ENCODE results near the gene LRTM2. TPM values are rescaled to one million over a fixed set of nuclear protein-coding genes. Genes with fewer than 3 reads are reported as not detected.

The LRTM2 gene
- total RNA-seq: not detected

DNA sequence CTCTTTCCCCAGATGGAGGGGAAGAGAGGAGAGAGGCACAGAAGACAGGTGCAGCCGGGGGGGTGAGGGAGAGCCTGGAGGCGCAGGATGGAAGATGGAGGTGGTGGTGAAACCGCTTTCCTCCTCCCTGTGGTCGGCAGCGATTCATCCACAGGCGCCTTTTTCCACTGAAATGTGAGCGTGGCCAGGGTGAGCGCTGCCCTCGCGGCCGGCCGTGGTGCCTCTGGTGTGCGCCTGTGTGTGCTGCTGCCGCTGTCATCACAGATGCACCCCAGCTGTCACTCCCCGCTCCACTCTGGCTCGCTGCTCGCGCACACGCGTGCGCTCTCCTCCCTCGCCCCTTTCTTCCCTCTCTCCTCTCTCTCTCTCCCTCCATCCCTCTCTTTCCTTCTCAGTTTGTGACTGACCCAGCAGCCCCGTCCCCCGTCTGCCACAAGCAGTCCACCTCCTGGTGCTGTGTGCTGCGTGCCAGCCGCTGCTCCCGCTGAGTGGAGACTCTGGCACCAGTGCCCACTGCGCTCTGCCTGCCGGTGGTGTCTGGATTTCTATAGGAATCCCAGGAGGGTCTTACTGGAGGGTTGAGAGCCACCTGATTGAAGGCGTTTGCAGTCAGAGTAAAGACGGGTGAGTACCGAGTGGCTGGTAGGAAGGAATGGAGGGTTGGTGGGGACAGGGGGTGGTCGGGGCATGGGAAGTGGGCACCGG is at the start of gene LRTM2:
TSS of gene LRTM2 (plus strand) at position 375 of the 705 bp plus-strand sequence. CDS start 7,584 bp downstream, outside the sequence.
- ATAC-seq: no peak
- intact Hi-C loops (cut with DNase I, micrococcal nuclease): no loop called here
- H3K36me3 Mint-ChIP-seq (ENCODE audit: low read depth): no peaks in the 10 kb centered on the region
- ChIA-PET CTCF (no interaction called here), POLR2A (no interaction called here)
- no peak for DNase-seq
- no peaks in the 10 kb centered on the region for H3K4me1 Mint-ChIP-seq
- H3K9me3 Mint-ChIP-seq (ENCODE audit: low read depth): no peaks in the 10 kb centered on the region
- no peak within 1 kb of the TSS for H3K4me3 Mint-ChIP-seq
- H3K27me3 Mint-ChIP-seq: peaks cover 22% of the 10 kb centered on the region
- no peak within 1 kb of the TSS for H3K27ac Mint-ChIP-seq

DNA sequence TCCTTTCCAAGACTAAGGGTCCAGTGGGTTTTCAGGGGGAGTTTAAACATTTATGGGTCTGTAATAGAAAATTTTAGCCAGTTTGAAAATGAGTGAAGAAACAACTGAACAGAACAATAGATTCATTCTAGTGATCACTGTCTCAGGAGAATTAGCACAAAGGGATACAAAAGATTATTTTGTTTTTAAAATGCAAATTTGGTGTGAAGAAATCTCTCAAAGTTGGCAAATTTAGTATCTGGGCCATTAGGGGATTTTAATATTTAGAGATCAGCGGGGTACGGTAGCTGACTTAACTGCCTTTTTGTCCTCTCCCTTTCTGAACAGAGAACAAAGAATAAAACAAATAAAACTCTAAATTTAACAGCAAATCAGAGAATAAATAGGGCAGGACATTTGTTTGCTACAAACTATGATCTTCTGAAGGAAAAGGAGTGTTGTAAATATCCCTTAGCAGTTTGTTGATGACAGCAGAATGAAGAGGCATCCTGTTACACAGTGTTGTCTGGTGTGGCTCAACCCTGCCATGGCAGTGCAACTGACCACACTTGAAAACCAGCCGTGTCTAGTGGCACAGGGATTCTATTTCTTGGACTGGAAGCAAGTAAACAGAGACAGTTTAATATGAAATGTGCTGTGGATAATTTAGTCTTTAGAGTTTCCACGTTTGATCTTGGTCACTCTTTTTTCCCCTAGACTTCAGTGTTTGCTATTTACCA is 46.3 kb upstream of the LRTM2 start:
- Mint-ChIP-seq H3K27me3 (no peaks in the 10 kb centered on the region), H3K4me1 (peaks cover 2% of the 10 kb centered on the region), H3K27ac (no peak overlapping the region), H3K36me3 (ENCODE audit: low read depth) (peaks cover 10% of the 10 kb centered on the region), H3K9me3 (ENCODE audit: low read depth) (no peaks in the 10 kb centered on the region), H3K4me3 (no peak overlapping the region)
- intact Hi-C loops (cut with DNase I, micrococcal nuclease): no loop called here
- no peak for DNase-seq
- no peak for ATAC-seq
- CTCF ChIA-PET: interaction anchor here (0.5 to 1.5 kb wide), 3 partner anchors 11 to 1435 kb away, joined by 3 to 4 read pairs (median 4); no protein-coding TSS in a partner anchor
- POLR2A ChIA-PET: no interaction called here

DNA sequence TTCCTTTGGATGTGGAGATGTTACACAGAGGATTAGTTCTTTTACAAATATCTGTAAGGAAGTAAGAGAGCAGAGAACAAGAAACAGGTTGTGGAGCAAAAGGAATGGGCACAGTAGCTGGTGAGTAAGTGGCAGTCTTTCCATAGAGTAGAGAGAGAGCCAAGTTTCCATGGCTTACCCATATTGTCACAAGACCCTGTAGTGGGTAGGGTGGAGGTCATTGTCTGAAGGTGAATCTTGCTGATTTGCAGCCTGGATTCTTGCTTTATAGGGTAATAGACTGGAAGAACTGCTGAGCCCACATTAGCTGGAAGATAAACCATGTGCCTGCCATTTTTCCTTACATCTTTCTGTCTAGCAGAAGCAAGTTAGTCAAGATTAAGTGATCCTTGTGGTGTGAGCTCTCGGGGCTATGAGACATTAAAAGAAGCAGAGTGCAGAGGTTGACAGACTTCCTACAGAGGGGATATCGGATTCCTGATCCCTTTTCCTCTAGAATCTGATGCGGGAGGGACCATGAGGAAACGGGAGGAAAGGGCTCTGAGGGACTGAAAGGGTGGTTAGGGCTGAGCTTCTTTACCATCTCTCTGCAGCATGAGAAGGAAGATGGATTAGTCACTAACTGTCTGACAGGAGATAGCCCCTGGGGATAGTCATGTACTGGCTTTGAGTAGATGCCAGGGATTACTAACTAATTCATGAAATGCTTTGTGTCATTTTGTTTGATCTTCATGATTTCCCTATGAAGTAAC is 44.0 kb upstream of the LRTM2 start:
- POLR2A ChIA-PET: no interaction called here
- H3K4me3 Mint-ChIP-seq: no peak overlapping the region
- CTCF ChIA-PET: interaction anchor here (0.7 to 2.3 kb wide), 6 partner anchors 15 to 163 kb away, joined by 3 to 8 read pairs (median 4); partner anchors contain the start of gene ADIPOR2
- H3K36me3 Mint-ChIP-seq (ENCODE audit: low read depth): peaks cover 12% of the 10 kb centered on the region
- DNase-seq (no peak), ATAC-seq (no peak)
- H3K4me1 Mint-ChIP-seq: peaks cover 2% of the 10 kb centered on the region
- intact Hi-C loops (cut with DNase I, micrococcal nuclease): no loop called here
- no peaks in the 10 kb centered on the region for H3K27me3 Mint-ChIP-seq
- H3K9me3 Mint-ChIP-seq (ENCODE audit: low read depth): no peaks in the 10 kb centered on the region
- H3K27ac Mint-ChIP-seq: no peak overlapping the region

DNA sequence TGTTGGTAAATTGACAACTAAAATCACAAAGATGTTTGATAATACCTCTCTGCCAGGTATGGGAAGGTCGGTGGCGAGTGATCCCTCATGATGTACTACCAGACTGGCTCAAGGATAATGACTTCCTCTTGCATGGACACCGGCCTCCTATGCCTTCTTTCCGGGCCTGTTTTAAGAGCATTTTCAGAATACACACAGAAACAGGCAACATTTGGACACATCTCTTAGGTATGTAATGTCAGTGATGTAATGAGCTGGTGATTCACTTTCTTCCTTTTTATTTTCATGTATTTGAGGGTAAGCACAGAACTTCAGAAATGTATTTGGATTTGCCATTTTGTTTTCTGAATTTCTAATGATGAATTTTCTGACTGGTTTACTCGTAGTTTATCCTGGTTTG is 42.6 kb upstream of the LRTM2 start:
- Mint-ChIP-seq H3K9me3 (ENCODE audit: low read depth) (no peaks in the 10 kb centered on the region), H3K4me3 (no peak overlapping the region), H3K36me3 (ENCODE audit: low read depth) (peaks cover 12% of the 10 kb centered on the region), H3K4me1 (peaks cover 2% of the 10 kb centered on the region), H3K27ac (no peak overlapping the region), H3K27me3 (no peaks in the 10 kb centered on the region)
- ChIA-PET CTCF (no interaction called here), POLR2A (no interaction called here)
- no peak for DNase-seq
- intact Hi-C loops (cut with DNase I, micrococcal nuclease): no loop called here
- ATAC-seq: no peak

DNA sequence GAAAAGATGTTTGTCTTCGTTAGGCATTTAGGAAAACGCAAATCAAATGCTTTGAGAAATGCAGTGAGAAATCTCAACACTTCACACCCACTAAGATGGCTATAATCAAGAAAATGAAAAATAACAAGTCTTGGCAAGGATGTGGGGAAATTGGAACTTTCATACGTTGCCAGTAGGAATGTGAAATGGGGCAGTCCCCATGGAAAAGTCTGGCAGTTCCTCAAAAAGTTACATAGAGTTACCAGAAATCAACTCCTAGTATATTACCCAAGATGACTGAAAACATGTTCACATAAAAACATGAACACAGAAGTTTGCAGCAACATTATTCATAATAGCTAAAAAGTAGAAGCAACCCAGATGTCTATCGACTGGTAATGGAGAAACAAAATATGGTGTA is 41.5 kb upstream of the LRTM2 start:
- ATAC-seq (no peak), DNase-seq (no peak)
- H3K4me1 Mint-ChIP-seq: peaks cover 2% of the 10 kb centered on the region
- H3K9me3 Mint-ChIP-seq (ENCODE audit: low read depth): no peaks in the 10 kb centered on the region
- ChIA-PET POLR2A (no interaction called here), CTCF (interaction anchor here (1.0 to 2.3 kb wide), 3 partner anchors 12 to 126 kb away, joined by 3 to 9 read pairs (median 5); no protein-coding TSS in a partner anchor)
- peaks cover 10% of the 10 kb centered on the region for H3K36me3 Mint-ChIP-seq (ENCODE audit: low read depth)
- no peaks in the 10 kb centered on the region for H3K27me3 Mint-ChIP-seq
- intact Hi-C loops (cut with DNase I, micrococcal nuclease): no loop called here
- H3K4me3 Mint-ChIP-seq: no peak overlapping the region
- H3K27ac Mint-ChIP-seq: no peak overlapping the region

DNA sequence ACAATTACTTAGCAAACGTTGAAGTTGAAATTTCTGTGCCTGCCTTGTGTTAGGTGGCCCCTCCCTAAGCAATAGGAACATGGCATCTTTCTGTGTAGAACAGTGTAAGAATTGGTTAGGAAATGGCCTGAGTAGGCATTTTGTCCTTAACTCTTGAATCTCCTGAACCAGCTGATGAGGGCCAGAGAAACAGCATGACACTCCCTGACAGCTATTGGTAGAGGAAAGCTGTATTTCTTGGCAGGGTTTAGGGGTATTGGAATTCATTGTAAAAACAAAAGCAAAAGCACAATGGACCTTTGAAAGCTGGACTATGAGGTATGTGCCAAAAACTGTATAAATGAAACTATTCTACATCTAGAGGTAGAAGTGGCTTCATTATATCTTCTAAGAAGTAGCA is 40.6 kb upstream of the LRTM2 start:
- H3K27me3 Mint-ChIP-seq: no peaks in the 10 kb centered on the region
- no peak for DNase-seq
- intact Hi-C loops (cut with DNase I, micrococcal nuclease): no loop called here

DNA sequence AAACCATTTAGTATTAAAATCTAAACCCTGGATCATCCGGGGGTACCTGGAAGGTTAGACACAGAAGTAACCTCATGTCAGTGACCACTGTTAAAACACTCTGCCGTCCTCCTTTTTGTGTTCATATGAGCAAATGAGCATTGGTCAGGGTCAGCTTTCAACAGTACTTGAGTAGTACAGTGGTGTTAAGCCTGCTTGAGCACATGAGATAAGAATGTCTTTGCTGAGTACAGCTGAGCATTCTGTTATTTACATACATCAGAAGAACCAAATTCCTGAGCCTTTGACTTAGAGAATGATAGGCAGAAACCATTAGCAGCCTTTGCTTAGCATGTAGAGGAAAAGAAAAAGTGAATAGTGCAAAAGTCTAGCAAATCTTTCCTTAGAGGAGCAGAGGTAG is 38.6 kb upstream of the LRTM2 start:
- H3K9me3 Mint-ChIP-seq (ENCODE audit: low read depth): no peaks in the 10 kb centered on the region
- intact Hi-C loops (cut with DNase I, micrococcal nuclease): no loop called here
- no peaks in the 10 kb centered on the region for H3K27me3 Mint-ChIP-seq
- peaks cover 17% of the 10 kb centered on the region for H3K36me3 Mint-ChIP-seq (ENCODE audit: low read depth)
- ChIA-PET CTCF (interaction anchor here (1.5 to 1.7 kb wide), 2 partner anchors 9 to 129 kb away, joined by 7 to 8 read pairs; no protein-coding TSS in a partner anchor), POLR2A (no interaction called here)
- H3K4me3 Mint-ChIP-seq: no peak overlapping the region
- H3K27ac Mint-ChIP-seq: no peak overlapping the region
- DNase-seq (no peak), ATAC-seq (no peak)
- no peaks in the 10 kb centered on the region for H3K4me1 Mint-ChIP-seq

More for the DNA sequence above, 40.6 kb upstream of the LRTM2 start:
- Mint-ChIP-seq H3K36me3 (ENCODE audit: low read depth) (peaks cover 10% of the 10 kb centered on the region), H3K9me3 (ENCODE audit: low read depth) (no peaks in the 10 kb centered on the region), H3K27ac (no peak overlapping the region), H3K4me1 (peaks cover 2% of the 10 kb centered on the region), H3K4me3 (no peak overlapping the region)
- CTCF ChIA-PET: interaction anchor here (1.3 to 2.3 kb wide), 2 partner anchors 11 to 127 kb away, joined by 5 to 9 read pairs; no protein-coding TSS in a partner anchor
- POLR2A ChIA-PET: no interaction called here
- ATAC-seq: no peak

DNA sequence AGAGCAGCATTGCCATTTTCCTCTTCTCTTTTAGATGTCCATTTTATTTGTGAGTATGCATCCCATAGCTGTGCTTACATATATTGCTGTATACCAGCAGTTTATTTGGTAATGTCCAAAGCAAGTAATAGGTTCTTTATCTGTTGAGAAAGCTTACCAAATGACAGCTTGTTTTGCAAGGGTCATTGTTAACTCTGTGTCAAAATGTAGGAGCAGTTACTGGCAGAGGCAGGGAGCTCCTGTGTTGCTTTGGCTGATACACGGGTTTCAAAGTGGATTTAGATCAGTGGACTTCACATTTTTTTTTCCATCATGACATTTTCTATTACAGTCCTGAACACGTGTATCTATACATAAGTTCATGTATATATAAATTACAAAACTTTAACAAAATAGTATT is 38.1 kb upstream of the LRTM2 start:
- Mint-ChIP-seq H3K27ac (no peak overlapping the region), H3K36me3 (ENCODE audit: low read depth) (peaks cover 17% of the 10 kb centered on the region), H3K9me3 (ENCODE audit: low read depth) (no peaks in the 10 kb centered on the region), H3K4me1 (no peaks in the 10 kb centered on the region), H3K27me3 (no peaks in the 10 kb centered on the region), H3K4me3 (no peak overlapping the region)
- ATAC-seq (no peak), DNase-seq (no peak)
- POLR2A ChIA-PET: no interaction called here
- intact Hi-C loops (cut with DNase I, micrococcal nuclease): no loop called here
- CTCF ChIA-PET: interaction anchor here (1.5 to 1.7 kb wide), 3 partner anchors 9 to 129 kb away, joined by 3 to 8 read pairs (median 7); no protein-coding TSS in a partner anchor

DNA sequence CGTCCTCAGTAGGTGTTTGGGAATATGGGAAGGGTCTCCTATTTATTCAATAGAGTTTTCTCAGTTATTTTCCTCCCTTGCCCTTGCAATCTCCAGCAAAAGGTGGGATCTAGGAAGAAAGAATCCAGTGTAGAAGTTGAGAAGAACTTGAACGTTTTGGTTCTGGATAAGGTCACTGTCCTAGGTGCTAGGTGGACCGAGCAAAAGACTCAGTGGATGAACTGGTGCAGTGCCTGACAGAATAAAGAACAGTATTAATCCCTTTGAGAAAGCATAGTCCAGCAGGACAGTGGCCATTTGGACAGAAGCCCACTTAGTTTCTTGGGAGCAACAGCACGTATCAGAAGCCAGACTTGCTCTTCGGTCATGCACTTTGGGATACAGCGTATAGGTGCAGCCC is 32.7 kb upstream of the LRTM2 start:
- H3K27me3 Mint-ChIP-seq: no peaks in the 10 kb centered on the region
- intact Hi-C loops (cut with DNase I, micrococcal nuclease): no loop called here
- ATAC-seq: no peak
- CTCF ChIA-PET: interaction anchor here (0.6 to 6.3 kb wide), 3 partner anchors 135 to 1398 kb away, joined by 3 to 246 read pairs (median 16); no protein-coding TSS in a partner anchor
- DNase-seq: no peak
- H3K27ac Mint-ChIP-seq: no peak overlapping the region
- H3K9me3 Mint-ChIP-seq (ENCODE audit: low read depth): no peaks in the 10 kb centered on the region
- no peak overlapping the region for H3K4me3 Mint-ChIP-seq
- POLR2A ChIA-PET: no interaction called here
- peaks cover 18% of the 10 kb centered on the region for H3K4me1 Mint-ChIP-seq
- peaks cover 11% of the 10 kb centered on the region for H3K36me3 Mint-ChIP-seq (ENCODE audit: low read depth)

DNA sequence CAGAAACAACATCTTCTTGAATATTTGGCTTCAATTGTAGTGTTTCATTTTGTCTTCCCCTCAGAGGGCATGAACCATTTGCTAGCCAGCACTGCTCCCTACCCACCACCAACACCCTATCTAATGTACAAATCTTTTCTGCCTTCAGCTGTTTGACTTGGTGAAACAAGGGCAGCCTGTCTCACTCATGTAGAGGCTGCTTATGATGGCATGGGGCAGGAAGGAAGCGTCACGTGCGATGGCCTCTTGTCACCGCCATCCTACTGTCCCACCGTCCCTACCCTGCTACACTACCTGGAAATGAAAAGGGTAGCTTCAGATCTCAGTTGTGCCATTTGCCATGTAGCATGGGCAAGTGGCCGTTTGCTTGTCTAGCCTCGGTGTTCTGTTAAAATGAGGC is 29.9 kb upstream of the LRTM2 start:
- Mint-ChIP-seq H3K27me3 (no peaks in the 10 kb centered on the region), H3K36me3 (ENCODE audit: low read depth) (peaks cover 4% of the 10 kb centered on the region), H3K4me3 (no peak overlapping the region), H3K4me1 (peaks cover 18% of the 10 kb centered on the region), H3K9me3 (ENCODE audit: low read depth) (no peaks in the 10 kb centered on the region), H3K27ac (no peak overlapping the region)
- intact Hi-C loops (cut with DNase I, micrococcal nuclease): loop anchor here in 1 of 2 experiments (10.0 kb wide), 1 partner anchor 504 kb away; no protein-coding TSS in a partner anchor
- ChIA-PET CTCF (interaction anchor here (0.6 to 10.7 kb wide), 26 partner anchors 9 to 855 kb away, joined by 3 to 246 read pairs (median 5); partner anchors contain the start of gene ADIPOR2), POLR2A (interaction anchor here (1.3 kb wide), 1 partner anchor 138 kb away, joined by 4 read pairs; no protein-coding TSS in a partner anchor)
- ATAC-seq (no peak), DNase-seq (no peak)
